ACHN (cell line): Measurements from ENCODE around the gene EPHB1.

Source experiments
- DNase-seq: peaks from one replicate; pipeline ENCODE4 v3.0.0-alpha.2; 2015
- in situ Hi-C: cut with HindIII; loops from 2 replicates; pipeline ENCODE4 v1.10.0; 2017; ENCODE audit warnings: low sequenced_read_pairs, low pct_ligation_motif_present, low pct_unique_long_range_greater_than_20kb

The EPHB1 gene

GRCh38 chr3:135169651-135170050, 374.6 kb downstream of the EPHB1 start:
- DNase-seq = no peak
- in situ Hi-C loops = no loop called here

GRCh38 chr3:135170732-135171131, 375.7 kb downstream of the EPHB1 start:
- in situ Hi-C loops = no loop called here

GRCh38 chr3:135172191-135172869, 377.3 kb downstream of the EPHB1 start:
- in situ Hi-C loops = no loop called here
- DNase-seq = no peak

More at GRCh38 chr3:135170732-135171131, 375.7 kb downstream of the EPHB1 start:
- DNase-seq = no peak

GRCh38 chr3:135175728-135176277, 380.7 kb downstream of the EPHB1 start:
- in situ Hi-C loops = no loop called here
- no peak for DNase-seq

GRCh38 chr3:135176881-135177280, 381.8 kb downstream of the EPHB1 start:
- no peak for DNase-seq
- in situ Hi-C loops = no loop called here

- in situ Hi-C loops = no loop called here
- DNase-seq = no peak
Observed at GRCh38 chr3:135178566-135178965, 383.5 kb downstream of the EPHB1 start.

GRCh38 chr3:135181408-135181807, 386.3 kb downstream of the EPHB1 start:
- in situ Hi-C loops = no loop called here
- DNase-seq = no peak

- no peak for DNase-seq
- in situ Hi-C loops = no loop called here
Observed at GRCh38 chr3:135182364-135182998, 387.4 kb downstream of the EPHB1 start.

GRCh38 chr3:135190658-135191057, 395.6 kb downstream of the EPHB1 start:
- no peak for DNase-seq
- in situ Hi-C loops = no loop called here

- in situ Hi-C loops = no loop called here
- no peak for DNase-seq
Observed at GRCh38 chr3:135191708-135192107, 396.6 kb downstream of the EPHB1 start.

GRCh38 chr3:135192929-135193328, 397.9 kb downstream of the EPHB1 start:
- no peak for DNase-seq
- in situ Hi-C loops = no loop called here

GRCh38 chr3:135197246-135197645, 402.2 kb downstream of the EPHB1 start:
- in situ Hi-C loops = no loop called here
- DNase-seq = no peak

GRCh38 chr3:135197856-135198255, 402.8 kb downstream of the EPHB1 start:
- DNase-seq = no peak
- in situ Hi-C loops = no loop called here

- no peak for DNase-seq
- in situ Hi-C loops = no loop called here
Observed at GRCh38 chr3:135199137-135199536, 404.1 kb downstream of the EPHB1 start.

GRCh38 chr3:135203026-135203425, 408.0 kb downstream of the EPHB1 start:
- in situ Hi-C loops = no loop called here
- DNase-seq = no peak

GRCh38 chr3:135213213-135213612, 418.2 kb downstream of the EPHB1 start:
- DNase-seq = no peak
- in situ Hi-C loops = no loop called here

GRCh38 chr3:135213822-135214221, 418.8 kb downstream of the EPHB1 start:
- in situ Hi-C loops = no loop called here
- DNase-seq = no peak

- DNase-seq = no peak
- in situ Hi-C loops = no loop called here
Observed at GRCh38 chr3:135214400-135214799, 419.3 kb downstream of the EPHB1 start.

- in situ Hi-C loops = no loop called here
- no peak for DNase-seq
Observed at GRCh38 chr3:135215516-135215915, 420.5 kb downstream of the EPHB1 start.

- DNase-seq = no peak
- in situ Hi-C loops = no loop called here
Observed at GRCh38 chr3:135216659-135217058, 421.6 kb downstream of the EPHB1 start.
